Activated CD8-positive, alpha-beta memory T cell treated with anti-CD3 and anti-CD28 coated beads, Interleukin-2, amount 10 ng/mL, durations not matched to agents 7 days and 5 days (primary cell): Measurements from ENCODE around the gene MUC2. TPM values are rescaled to one million over a fixed set of nuclear protein-coding genes. Genes with fewer than 3 reads are reported as not detected.
"Not testable (repeated sequence)": the region's sequence is repeated elsewhere in the genome, so short reads cannot be mapped to it uniquely, and the experiment has no call there.

Experiments
- ATAC-seq: fragments of 150-1000 bp; cut with Tn5 transposase; one replicate; pipeline ENCODE4 v1.10.0; 2021; ENCODE audit warnings: moderate library complexity
- CTCF ChIA-PET: fragments of 350-600 bp; sonication (Branson Sonifier 250); formaldehyde crosslinking; loops from one replicate; lab custom pipeline; 2021; ENCODE audit warnings: antibody characterized with exemption; lab: Charles Lee
- DNase-seq: peaks from one replicate; pipeline ENCODE4 v3.0.0-alpha.2; 2020
- H3K27ac Mint-ChIP-seq: one replicate; pipeline ENCODE4 v1.8.0; 2021; ENCODE audit warnings: mild to moderate bottlenecking, mixed read lengths
- H3K27me3 Mint-ChIP-seq: one replicate; pipeline ENCODE4 v1.8.0; 2021; ENCODE audit warnings: mixed read lengths
- H3K36me3 Mint-ChIP-seq: one replicate; pipeline ENCODE4 v1.8.0; 2021; ENCODE audit warnings: mild to moderate bottlenecking, mixed read lengths
- H3K4me1 Mint-ChIP-seq: one replicate; pipeline ENCODE4 v1.8.0; 2021; ENCODE audit warnings: mixed read lengths
- H3K4me3 Mint-ChIP-seq: one replicate; pipeline ENCODE4 v1.8.0; 2021; ENCODE audit warnings: mild to moderate bottlenecking, moderate library complexity, mixed read lengths
- H3K9me3 Mint-ChIP-seq: one replicate; pipeline ENCODE4 v1.8.0; 2022; ENCODE audit warnings: low read depth, mixed read lengths
- total RNA-seq, 2 experiments: library from RNA; stranded (reverse); gene quantifications; one replicate each; pipeline ENCODE4 v1.2.3, GENCODE V29; 2021

The MUC2 gene
- total RNA-seq, 2 experiments from 2014 or later: not detected

GRCh38 chr11:1109101-1109917, 34.6 kb downstream of the MUC2 start:
- Mint-ChIP-seq H3K36me3 (no peaks in the 10 kb centered on the region), H3K9me3 (no peaks in the 10 kb centered on the region), H3K27ac (no peak overlapping the region), H3K27me3 (no peaks in the 10 kb centered on the region), H3K4me3 (no peak overlapping the region), H3K4me1 (no peaks in the 10 kb centered on the region)
- no peak for ATAC-seq
- CTCF ChIA-PET: no interaction called here
- DNase-seq: no peak

DNA sequence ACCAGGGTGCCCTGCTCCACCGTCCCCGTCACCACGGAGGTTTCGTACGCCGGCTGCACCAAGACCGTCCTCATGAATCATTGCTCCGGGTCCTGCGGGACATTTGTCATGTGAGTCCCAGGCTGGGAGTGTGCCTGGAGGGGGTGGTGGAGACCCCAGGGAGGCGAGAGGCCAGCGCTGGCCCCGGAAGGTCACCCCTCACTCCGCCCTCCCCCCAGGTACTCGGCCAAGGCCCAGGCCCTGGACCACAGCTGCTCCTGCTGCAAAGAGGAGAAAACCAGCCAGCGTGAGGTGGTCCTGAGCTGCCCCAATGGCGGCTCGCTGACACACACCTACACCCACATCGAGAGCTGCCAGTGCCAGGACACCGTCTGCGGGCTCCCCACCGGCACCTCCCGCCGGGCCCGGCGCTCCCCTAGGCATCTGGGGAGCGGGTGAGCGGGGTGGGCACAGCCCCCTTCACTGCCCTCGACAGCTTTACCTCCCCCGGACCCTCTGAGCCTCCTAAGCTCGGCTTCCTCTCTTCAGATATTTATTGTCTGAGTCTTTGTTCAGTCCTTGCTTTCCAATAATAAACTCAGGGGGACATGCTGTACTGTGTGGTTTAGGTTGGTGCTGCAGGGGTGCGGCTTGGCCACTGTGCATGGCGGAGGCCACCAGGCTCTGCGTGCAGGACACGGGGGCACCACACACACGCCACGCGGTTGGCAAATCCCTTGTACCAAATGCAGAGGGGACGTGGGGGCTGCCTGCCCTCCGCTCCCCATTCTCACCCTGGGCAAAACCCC, 35.4 kb downstream of the MUC2 start:
- Mint-ChIP-seq H3K27ac (no peak overlapping the region), H3K27me3 (no peaks in the 10 kb centered on the region), H3K4me3 (no peak overlapping the region), H3K36me3 (no peaks in the 10 kb centered on the region), H3K4me1 (no peaks in the 10 kb centered on the region), H3K9me3 (no peaks in the 10 kb centered on the region)
- no peak for DNase-seq
- CTCF ChIA-PET: no interaction called here
- no peak for ATAC-seq

GRCh38 chr11:1111545-1112212, 37.0 kb downstream of the MUC2 start:
- no peak overlapping the region for H3K4me3 Mint-ChIP-seq
- H3K4me1 Mint-ChIP-seq: no peaks in the 10 kb centered on the region
- ATAC-seq (no peak), DNase-seq (no peak)
- no peaks in the 10 kb centered on the region for H3K36me3 Mint-ChIP-seq
- CTCF ChIA-PET: no interaction called here
- H3K27ac Mint-ChIP-seq: no peak overlapping the region
- no peaks in the 10 kb centered on the region for H3K9me3 Mint-ChIP-seq
- H3K27me3 Mint-ChIP-seq: no peaks in the 10 kb centered on the region

- DNase-seq (no peak), ATAC-seq (no peak)
- no peak overlapping the region for H3K4me3 Mint-ChIP-seq
- no peaks in the 10 kb centered on the region for H3K4me1 Mint-ChIP-seq
- H3K27ac Mint-ChIP-seq: no peak overlapping the region
- H3K27me3 Mint-ChIP-seq: no peaks in the 10 kb centered on the region
- CTCF ChIA-PET: no interaction called here
- no peaks in the 10 kb centered on the region for H3K9me3 Mint-ChIP-seq
- H3K36me3 Mint-ChIP-seq: no peaks in the 10 kb centered on the region
Observed at GRCh38 chr11:1112351-1113191, 37.9 kb downstream of the MUC2 start.

- no peak for DNase-seq
- Mint-ChIP-seq H3K36me3 (no peaks in the 10 kb centered on the region), H3K9me3 (no peaks in the 10 kb centered on the region), H3K27me3 (no peaks in the 10 kb centered on the region), H3K27ac (no peak overlapping the region), H3K4me3 (no peak overlapping the region), H3K4me1 (no peaks in the 10 kb centered on the region)
- no peak for ATAC-seq
- CTCF ChIA-PET: no interaction called here
Observed at GRCh38 chr11:1113405-1114201, 38.9 kb downstream of the MUC2 start.

DNA sequence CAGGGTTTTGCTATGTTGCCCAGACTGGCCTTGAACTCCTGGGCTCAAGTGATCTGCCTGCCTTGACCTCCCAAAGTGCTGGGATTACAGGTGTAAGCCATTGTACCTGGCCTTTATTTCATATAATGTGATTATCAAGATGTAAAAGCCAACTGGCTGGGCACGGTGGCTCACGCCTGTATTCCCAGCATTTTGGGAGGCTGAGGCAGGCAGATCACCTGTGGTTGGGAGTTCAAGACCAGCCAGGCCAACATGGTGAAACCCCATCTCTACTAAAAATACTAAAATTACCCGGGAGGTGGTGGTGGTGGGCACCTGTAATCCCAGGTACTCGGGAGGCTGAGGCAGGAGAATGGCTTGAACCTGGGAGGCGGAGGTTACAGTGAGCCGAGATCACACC, 40.6 kb downstream of the MUC2 start:
- H3K27me3 Mint-ChIP-seq, H3K27ac Mint-ChIP-seq, H3K4me3 Mint-ChIP-seq, H3K4me1 Mint-ChIP-seq, H3K9me3 Mint-ChIP-seq, H3K36me3 Mint-ChIP-seq, ATAC-seq, CTCF ChIA-PET, DNase-seq: not testable (repeated sequence)

- Mint-ChIP-seq H3K27ac (no peak overlapping the region), H3K9me3 (no peaks in the 10 kb centered on the region), H3K4me3 (no peak overlapping the region), H3K36me3 (no peaks in the 10 kb centered on the region), H3K4me1 (no peaks in the 10 kb centered on the region), H3K27me3 (no peaks in the 10 kb centered on the region)
- ATAC-seq (no peak), DNase-seq (no peak)
- CTCF ChIA-PET: no interaction called here
Observed at GRCh38 chr11:1116104-1116503, 41.4 kb downstream of the MUC2 start.

DNA sequence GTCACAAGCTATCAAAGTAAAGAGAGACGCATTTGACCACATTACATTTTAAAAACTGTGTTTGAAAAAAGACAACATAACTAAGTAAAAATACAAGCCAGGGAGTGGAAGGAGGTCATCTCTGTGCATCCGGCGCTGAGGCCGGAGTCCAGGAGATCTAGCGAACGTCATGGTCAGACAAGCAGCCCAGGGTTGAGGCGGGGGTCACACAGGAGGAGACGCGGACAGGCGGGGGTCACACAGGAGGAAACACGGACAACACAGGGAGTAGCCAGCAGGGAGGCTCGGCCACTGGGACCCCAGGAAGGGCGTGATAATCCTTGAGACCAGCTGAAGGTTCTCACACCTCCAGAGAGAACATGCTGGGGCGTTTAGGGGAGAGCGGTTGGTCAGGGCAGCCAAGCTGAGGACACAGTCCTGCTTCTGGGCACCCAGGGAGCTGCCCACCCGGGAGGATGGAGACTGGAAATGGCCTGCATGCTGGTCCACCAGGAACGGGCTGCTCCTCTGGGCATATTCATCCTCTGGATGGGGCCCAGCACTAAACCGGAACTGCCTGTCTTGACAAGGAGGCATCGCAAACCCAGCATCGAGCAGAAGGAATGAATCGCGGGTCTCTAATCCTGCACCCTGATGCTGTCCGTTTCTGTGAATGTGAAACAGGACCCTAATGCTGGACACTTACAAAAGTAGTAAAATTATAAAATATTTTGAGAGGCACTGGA, 42.2 kb downstream of the MUC2 start:
- no peaks in the 10 kb centered on the region for H3K27me3 Mint-ChIP-seq
- no peak overlapping the region for H3K4me3 Mint-ChIP-seq
- CTCF ChIA-PET: interaction anchor here (0.7 to 0.9 kb wide), 2 partner anchors 13 to 458 kb away, joined by 3 to 4 read pairs; no protein-coding TSS in a partner anchor
- H3K36me3 Mint-ChIP-seq: no peaks in the 10 kb centered on the region
- no peaks in the 10 kb centered on the region for H3K9me3 Mint-ChIP-seq
- H3K4me1 Mint-ChIP-seq: no peaks in the 10 kb centered on the region
- no peak overlapping the region for H3K27ac Mint-ChIP-seq
- ATAC-seq (no peak), DNase-seq (no peak)

- no peaks in the 10 kb centered on the region for H3K27me3 Mint-ChIP-seq
- no peak overlapping the region for H3K27ac Mint-ChIP-seq
- H3K4me1 Mint-ChIP-seq: no peaks in the 10 kb centered on the region
- H3K4me3 Mint-ChIP-seq: no peak overlapping the region
- CTCF ChIA-PET: interaction anchor here (0.9 kb wide), 1 partner anchor 457 kb away, joined by 4 read pairs; no protein-coding TSS in a partner anchor
- DNase-seq: no peak
- no peaks in the 10 kb centered on the region for H3K9me3 Mint-ChIP-seq
- ATAC-seq: no peak
- H3K36me3 Mint-ChIP-seq: no peaks in the 10 kb centered on the region
Observed at GRCh38 chr11:1117992-1118391, 43.3 kb downstream of the MUC2 start.

- no peaks in the 10 kb centered on the region for H3K4me1 Mint-ChIP-seq
- no peak overlapping the region for H3K4me3 Mint-ChIP-seq
- no peaks in the 10 kb centered on the region for H3K9me3 Mint-ChIP-seq
- no peak for ATAC-seq
- CTCF ChIA-PET: no interaction called here
- no peak for DNase-seq
- no peaks in the 10 kb centered on the region for H3K27me3 Mint-ChIP-seq
- no peak overlapping the region for H3K27ac Mint-ChIP-seq
- no peaks in the 10 kb centered on the region for H3K36me3 Mint-ChIP-seq
Observed at GRCh38 chr11:1118755-1119603, 44.3 kb downstream of the MUC2 start.

DNA sequence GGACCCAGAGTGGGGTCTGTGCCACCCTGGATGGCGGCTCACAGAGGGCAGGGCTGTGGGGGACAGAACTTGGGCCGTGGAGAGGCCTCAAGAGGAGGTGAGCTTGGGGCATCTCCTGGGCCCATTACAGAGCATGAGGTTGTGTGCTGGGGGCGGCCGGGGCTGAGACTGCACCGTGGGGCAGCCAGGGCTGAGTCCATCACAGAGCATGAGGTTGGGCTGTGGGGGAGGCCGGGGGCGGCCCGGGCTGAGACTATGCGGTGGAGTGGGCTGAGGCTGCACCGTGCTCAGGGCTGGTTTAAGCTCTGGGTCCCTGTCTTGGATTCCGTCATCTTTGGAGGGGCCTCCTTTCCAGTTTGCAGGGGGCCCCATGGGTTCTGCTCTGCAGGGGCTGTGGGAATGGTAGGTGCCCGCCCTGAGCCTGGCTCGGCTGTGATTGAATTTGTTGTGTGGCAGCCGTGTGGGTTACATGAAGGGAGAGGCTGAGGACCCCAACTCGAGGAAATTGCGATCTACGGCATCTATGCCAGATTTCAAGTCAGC, 45.0 kb downstream of the MUC2 start:
- ATAC-seq (no peak), DNase-seq (no peak)
- H3K36me3 Mint-ChIP-seq: peaks cover 2% of the 10 kb centered on the region
- no peak overlapping the region for H3K4me3 Mint-ChIP-seq
- H3K4me1 Mint-ChIP-seq: no peaks in the 10 kb centered on the region
- CTCF ChIA-PET: no interaction called here
- peaks cover 6% of the 10 kb centered on the region for H3K9me3 Mint-ChIP-seq
- no peaks in the 10 kb centered on the region for H3K27me3 Mint-ChIP-seq
- H3K27ac Mint-ChIP-seq: no peak overlapping the region
